Nephron (organoid): ENCODE measurements around the gene DESI2.
"Not testable (repeated sequence)": the region's sequence is repeated elsewhere in the genome, so short reads cannot be mapped to it uniquely, and the experiment has no call there.

ENCODE experiments used
- H3K27ac Mint-ChIP-seq, 3 experiments: 2 replicates each; pipeline ENCODE4 v1.8.0; 2020; ENCODE audit warnings: mixed read lengths in 3 of 3, mild to moderate bottlenecking in 2 of 3, moderate library complexity in 1 of 3
- H3K27me3 Mint-ChIP-seq: 2 replicates; pipeline ENCODE4 v1.8.0; 2021; ENCODE audit warnings: low read depth, mild to moderate bottlenecking, moderate library complexity, mixed read lengths
- H3K36me3 Mint-ChIP-seq: 2 replicates; pipeline ENCODE4 v1.8.0; 2020; ENCODE audit warnings: low read depth, mixed read lengths
- H3K4me1 Mint-ChIP-seq: 2 replicates; pipeline ENCODE4 v1.8.0; 2020; ENCODE audit warnings: mixed read lengths
- H3K4me3 Mint-ChIP-seq, 3 experiments: 2 replicates each; pipeline ENCODE4 v1.8.0; 2020; ENCODE audit warnings: mild to moderate bottlenecking in 3 of 3, mixed read lengths in 3 of 3, moderate library complexity in 2 of 3
- H3K9me3 Mint-ChIP-seq: 2 replicates; pipeline ENCODE4 v1.8.0; 2020; ENCODE audit warnings: mixed read lengths
- TF ChIP-seq, protein P1 (sequence below), 3 experiments: fragments of 200-600 bp; sonication (generic); IDR thresholded peaks; one replicate each; pipeline ENCODE4 v1.5.0; 2021; ENCODE audit warnings: antibody characterized with exemption in 3 of 3; ENCODE audit not compliant: unreplicated experiment in 3 of 3

DESI2 gene

DNA sequence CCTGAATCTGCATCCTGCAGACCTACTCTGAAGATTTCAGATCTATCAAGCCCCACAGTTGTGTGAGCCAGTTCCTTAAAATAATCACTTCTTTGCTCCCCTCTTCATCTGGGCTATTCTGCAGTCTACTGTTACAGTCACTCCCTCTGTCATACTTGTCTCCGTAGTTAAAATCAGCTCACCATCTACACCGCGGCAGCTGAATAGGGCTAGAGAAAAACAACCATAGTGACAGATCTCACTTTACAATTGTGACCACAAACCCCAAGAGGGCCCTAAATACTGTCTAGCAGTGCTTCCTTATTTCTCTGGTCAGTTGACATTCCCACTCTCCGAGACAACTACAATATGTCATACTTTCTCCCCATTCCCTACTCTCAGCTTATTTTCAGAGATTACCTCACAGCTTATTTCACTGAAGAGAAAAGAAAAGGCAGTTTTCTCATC lies 12.9 kb downstream of the DESI2 start:
- H3K9me3 Mint-ChIP-seq: peaks cover 3% of the 10 kb centered on the region
- peaks cover 14% of the 10 kb centered on the region for H3K4me1 Mint-ChIP-seq
- TF ChIP-seq, protein P1, sequence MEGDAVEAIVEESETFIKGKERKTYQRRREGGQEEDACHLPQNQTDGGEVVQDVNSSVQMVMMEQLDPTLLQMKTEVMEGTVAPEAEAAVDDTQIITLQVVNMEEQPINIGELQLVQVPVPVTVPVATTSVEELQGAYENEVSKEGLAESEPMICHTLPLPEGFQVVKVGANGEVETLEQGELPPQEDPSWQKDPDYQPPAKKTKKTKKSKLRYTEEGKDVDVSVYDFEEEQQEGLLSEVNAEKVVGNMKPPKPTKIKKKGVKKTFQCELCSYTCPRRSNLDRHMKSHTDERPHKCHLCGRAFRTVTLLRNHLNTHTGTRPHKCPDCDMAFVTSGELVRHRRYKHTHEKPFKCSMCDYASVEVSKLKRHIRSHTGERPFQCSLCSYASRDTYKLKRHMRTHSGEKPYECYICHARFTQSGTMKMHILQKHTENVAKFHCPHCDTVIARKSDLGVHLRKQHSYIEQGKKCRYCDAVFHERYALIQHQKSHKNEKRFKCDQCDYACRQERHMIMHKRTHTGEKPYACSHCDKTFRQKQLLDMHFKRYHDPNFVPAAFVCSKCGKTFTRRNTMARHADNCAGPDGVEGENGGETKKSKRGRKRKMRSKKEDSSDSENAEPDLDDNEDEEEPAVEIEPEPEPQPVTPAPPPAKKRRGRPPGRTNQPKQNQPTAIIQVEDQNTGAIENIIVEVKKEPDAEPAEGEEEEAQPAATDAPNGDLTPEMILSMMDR (IDR thresholded peaks at IDR 0.05; ENCODE audit: unreplicated experiment in 3 of 3): no peak
- no peaks in the 10 kb centered on the region for H3K27me3 Mint-ChIP-seq
- H3K36me3 Mint-ChIP-seq: peaks cover 22% of the 10 kb centered on the region
- H3K4me3 Mint-ChIP-seq: no peak overlapping the region
- H3K27ac Mint-ChIP-seq: no peak overlapping the region

- peaks cover 23% of the 10 kb centered on the region for H3K4me1 Mint-ChIP-seq
- not testable (repeated sequence) for H3K27ac Mint-ChIP-seq, H3K27me3 Mint-ChIP-seq, H3K9me3 Mint-ChIP-seq, H3K4me3 Mint-ChIP-seq
- H3K36me3 Mint-ChIP-seq: peaks cover 26% of the 10 kb centered on the region
Observed at GRCh38 chr1:244666672-244667418, 13.9 kb downstream of the DESI2 start.

DNA sequence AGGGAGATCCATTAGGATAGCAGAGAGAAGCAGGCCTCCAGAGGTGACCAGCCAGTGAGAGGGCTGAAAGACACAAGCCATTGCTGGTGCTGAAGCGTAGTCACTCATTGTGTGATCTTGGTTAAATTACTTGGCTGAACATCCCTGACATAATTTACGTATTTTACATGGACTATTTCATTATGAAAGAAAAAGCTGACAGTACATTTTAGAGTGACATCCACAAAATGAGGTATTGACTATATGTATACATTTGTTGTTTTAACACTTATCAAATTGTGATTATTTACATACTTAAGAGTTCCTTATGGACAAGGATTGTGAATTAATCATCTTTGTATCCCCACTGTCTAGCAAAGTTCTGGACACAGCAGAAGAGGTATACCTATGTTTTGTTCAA lies 14.9 kb downstream of the DESI2 start:
- H3K36me3 Mint-ChIP-seq: peaks cover 22% of the 10 kb centered on the region
- TF ChIP-seq, protein P1 (IDR thresholded peaks at IDR 0.05; ENCODE audit: unreplicated experiment in 3 of 3): no peak
- H3K27ac Mint-ChIP-seq: no peak overlapping the region
- H3K9me3 Mint-ChIP-seq: peaks cover 9% of the 10 kb centered on the region
- peaks cover 24% of the 10 kb centered on the region for H3K4me1 Mint-ChIP-seq
- no peaks in the 10 kb centered on the region for H3K27me3 Mint-ChIP-seq
- no peak overlapping the region for H3K4me3 Mint-ChIP-seq

DNA sequence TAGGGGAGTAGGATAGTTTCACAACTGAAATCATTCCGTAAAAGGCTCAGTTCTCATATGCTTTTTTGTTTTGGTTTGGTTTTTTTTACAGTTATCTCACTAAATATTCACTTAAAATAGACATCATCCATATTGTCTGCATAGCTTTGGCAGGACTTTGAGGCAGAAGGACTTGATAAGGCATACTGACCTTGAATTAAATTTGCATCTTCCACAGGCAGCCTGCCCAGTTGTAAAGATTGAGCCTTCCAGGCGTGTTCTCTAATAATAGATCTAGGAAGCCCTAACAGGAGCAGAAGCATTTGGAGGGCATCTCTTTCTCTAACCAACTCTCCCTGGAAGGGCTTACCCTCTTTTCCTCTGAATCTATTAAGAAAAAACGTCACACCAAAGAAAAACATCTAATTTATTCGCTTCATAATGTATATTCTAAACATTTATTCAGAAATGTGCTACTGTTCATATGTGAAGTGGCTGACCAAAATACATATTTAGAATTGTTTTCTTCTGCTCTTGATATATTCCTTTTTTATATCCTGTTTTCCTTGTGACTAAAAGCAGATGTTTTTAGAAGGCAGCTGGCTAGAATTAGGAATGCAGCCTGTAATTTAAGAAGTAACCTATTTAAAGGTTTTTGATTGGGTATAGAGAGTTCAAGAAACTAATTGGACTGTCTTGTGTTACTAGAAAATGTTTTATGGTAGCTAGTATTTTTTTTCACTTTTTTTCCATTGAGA lies 20.2 kb downstream of the DESI2 start:
- peak overlapping the region; percentile 92 to 99 (median 94) for H3K27ac Mint-ChIP-seq
- H3K9me3 Mint-ChIP-seq: peaks cover 9% of the 10 kb centered on the region
- H3K36me3 Mint-ChIP-seq: peaks cover 35% of the 10 kb centered on the region
- no peaks in the 10 kb centered on the region for H3K27me3 Mint-ChIP-seq
- peak overlapping the region in 2 of 3 experiments; percentile 46 to 71 for H3K4me3 Mint-ChIP-seq
- TF ChIP-seq, protein P1 (IDR thresholded peaks at IDR 0.05; ENCODE audit: unreplicated experiment in 3 of 3): no peak
- H3K4me1 Mint-ChIP-seq: peaks cover 48% of the 10 kb centered on the region

DNA sequence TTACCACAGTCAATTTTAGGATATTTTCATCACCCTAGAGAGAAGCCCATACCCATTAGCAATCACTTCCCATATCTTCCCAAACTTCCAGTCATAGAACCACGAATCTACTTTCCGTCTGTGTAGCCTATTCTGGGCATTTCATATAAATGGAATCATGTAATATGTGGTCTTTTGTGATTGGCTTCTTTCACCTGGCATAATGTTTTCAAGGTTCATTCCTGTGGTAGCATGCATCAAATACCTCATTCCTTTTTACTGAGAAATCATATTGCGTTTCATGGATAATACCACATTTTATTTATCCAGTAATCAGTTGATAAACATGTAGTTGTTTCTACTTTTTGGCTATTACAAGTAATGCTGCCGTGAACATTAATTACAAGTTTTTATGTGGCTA lies 21.5 kb downstream of the DESI2 start:
- Mint-ChIP-seq H3K27me3 (no peaks in the 10 kb centered on the region), H3K9me3 (peaks cover 9% of the 10 kb centered on the region), H3K36me3 (peaks cover 39% of the 10 kb centered on the region), H3K27ac (peak overlapping the region; percentile 50 to 99 (median 94)), H3K4me1 (peaks cover 51% of the 10 kb centered on the region), H3K4me3 (peak overlapping the region in 1 of 3 experiments; percentile 21)
- TF ChIP-seq, protein P1 (IDR thresholded peaks at IDR 0.05; ENCODE audit: unreplicated experiment in 3 of 3): no peak

- Mint-ChIP-seq H3K27me3 (no peaks in the 10 kb centered on the region), H3K27ac (peak overlapping the region; percentile 67 to 99 (median 94)), H3K9me3 (peaks cover 9% of the 10 kb centered on the region), H3K4me1 (peaks cover 51% of the 10 kb centered on the region), H3K36me3 (peaks cover 42% of the 10 kb centered on the region), H3K4me3 (no peak overlapping the region)
- TF ChIP-seq, protein P1 (IDR thresholded peaks at IDR 0.05; ENCODE audit: unreplicated experiment in 3 of 3): no peak
Observed at GRCh38 chr1:244675167-244675566, 22.2 kb downstream of the DESI2 start.
